Aorta (tissue), 5 donors: ENCODE data around the gene SV2C. TPM values are rescaled to one million over a fixed set of nuclear protein-coding genes. Genes with fewer than 3 reads are reported as not detected.
"Not testable (repeated sequence)": the region's sequence is repeated elsewhere in the genome, so short reads cannot be mapped to it uniquely, and the experiment has no call there.

Source experiments
- ATAC-seq: fragments of 200-7000 bp; cut with Tn5 transposase; one replicate; pipeline ENCODE4 v1.9.1; 2022; ENCODE audit warnings: moderate library complexity; ENCODE audit not compliant: low FRiP score
- DNase-seq, 2 donors: peaks; one replicate each; pipeline ENCODE4 v3.0.0-alpha.2; 2020
- H3K27ac ChIP-seq, 2 donors: one replicate each; pipeline ENCODE4 v1.5.1; 2013; ENCODE audit warnings: low read length in 2 of 2, mild to moderate bottlenecking in 2 of 2, moderate library complexity in 2 of 2, control low read depth in 1 of 2, inconsistent platforms in 1 of 2, low read depth in 1 of 2
- H3K27me3 ChIP-seq, 2 donors: one replicate each; pipeline ENCODE4 v1.6.1; 2013; ENCODE audit warnings: control low read depth in 1 of 2, low read length in 1 of 2, mild to moderate bottlenecking in 1 of 2, moderate library complexity in 1 of 2; ENCODE audit not compliant: insufficient read depth in 2 of 2, control insufficient read depth in 1 of 2
- H3K36me3 ChIP-seq, 2 donors: one replicate each; pipeline ENCODE4 v1.6.1; 2013; ENCODE audit warnings: control low read depth in 1 of 2, low read length in 1 of 2, mild to moderate bottlenecking in 1 of 2; ENCODE audit not compliant: insufficient read depth in 2 of 2, control insufficient read depth in 1 of 2
- H3K4me1 ChIP-seq, 2 donors: one replicate each; pipeline ENCODE4 v1.6.1; 2013; ENCODE audit warnings: low read length in 2 of 2, control low read depth in 1 of 2, mild to moderate bottlenecking in 1 of 2, moderate library complexity in 1 of 2; ENCODE audit not compliant: insufficient read depth in 2 of 2, control insufficient read depth in 1 of 2
- H3K4me3 ChIP-seq, 2 donors: one replicate each; pipeline ENCODE4 v1.5.1; 2013; ENCODE audit warnings: low read length in 2 of 2, control low read depth in 1 of 2, mild to moderate bottlenecking in 1 of 2
- H3K9me3 ChIP-seq: one replicate; pipeline ENCODE4 v1.6.1; 2013; ENCODE audit warnings: mild to moderate bottlenecking, low read length; ENCODE audit not compliant: control insufficient read depth
- WGBS, 2 donors: extraction: QIAGEN DNeasy Blood & Tissue Kit; methylation state at CpG; one replicate each; pipeline ENCODE4 v1.1.7; 2013; 5-methylcytosine and 5-hydroxymethylcytosine counted together
- intact Hi-C, 2 donors: fragments of 100-400 bp; cut with DNase I; formaldehyde crosslinking; loops; one replicate each; pipeline versions ENCODE4 v1.14.2 to v1.15.0; 2022
- long read RNA-seq, 2 donors: library from polyadenylated mRNA; unstranded; transcript quantifications; one replicate each; pipeline ENCODE4 v2.0.0, GENCODE V29; 2020 to 2021
- polyA plus RNA-seq, 2 donors: library from polyadenylated mRNA; stranded (reverse); fragments of 200-250 nt; gene quantifications; one replicate each; pipeline ENCODE4 v1.2.3, GENCODE V29; 2013
- total RNA-seq, 2 donors: library from RNA; stranded (reverse); fragmentation: NEBNext Ultra II Directional; extraction: Animal tissue kit (Norgen Biotek cat#: 25700); gene quantifications; one replicate each; pipeline ENCODE4 v1.2.1, GENCODE V29; 2021
- donor health status: healthy with polysubstance abuse.
- donor health status: Bipolar disorder and iron deficiency.
- donor health status: DM: no; HTN: no; CAD: no.
- donor health status: DM: no; HTN: no; CAD: no.
- donor health status: DM: yes; HTN: yes; CAD: no.

The SV2C gene, protein sequence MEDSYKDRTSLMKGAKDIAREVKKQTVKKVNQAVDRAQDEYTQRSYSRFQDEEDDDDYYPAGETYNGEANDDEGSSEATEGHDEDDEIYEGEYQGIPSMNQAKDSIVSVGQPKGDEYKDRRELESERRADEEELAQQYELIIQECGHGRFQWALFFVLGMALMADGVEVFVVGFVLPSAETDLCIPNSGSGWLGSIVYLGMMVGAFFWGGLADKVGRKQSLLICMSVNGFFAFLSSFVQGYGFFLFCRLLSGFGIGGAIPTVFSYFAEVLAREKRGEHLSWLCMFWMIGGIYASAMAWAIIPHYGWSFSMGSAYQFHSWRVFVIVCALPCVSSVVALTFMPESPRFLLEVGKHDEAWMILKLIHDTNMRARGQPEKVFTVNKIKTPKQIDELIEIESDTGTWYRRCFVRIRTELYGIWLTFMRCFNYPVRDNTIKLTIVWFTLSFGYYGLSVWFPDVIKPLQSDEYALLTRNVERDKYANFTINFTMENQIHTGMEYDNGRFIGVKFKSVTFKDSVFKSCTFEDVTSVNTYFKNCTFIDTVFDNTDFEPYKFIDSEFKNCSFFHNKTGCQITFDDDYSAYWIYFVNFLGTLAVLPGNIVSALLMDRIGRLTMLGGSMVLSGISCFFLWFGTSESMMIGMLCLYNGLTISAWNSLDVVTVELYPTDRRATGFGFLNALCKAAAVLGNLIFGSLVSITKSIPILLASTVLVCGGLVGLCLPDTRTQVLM
- total RNA-seq (under 1 TPM in 1 of 2 donors, not detected in 1; 0.33 TPM), polyA plus RNA-seq (not detected)
- long read RNA-seq, donor 1, result 0 reads
- long read RNA-seq, donor 2, result 0 reads

DNA sequence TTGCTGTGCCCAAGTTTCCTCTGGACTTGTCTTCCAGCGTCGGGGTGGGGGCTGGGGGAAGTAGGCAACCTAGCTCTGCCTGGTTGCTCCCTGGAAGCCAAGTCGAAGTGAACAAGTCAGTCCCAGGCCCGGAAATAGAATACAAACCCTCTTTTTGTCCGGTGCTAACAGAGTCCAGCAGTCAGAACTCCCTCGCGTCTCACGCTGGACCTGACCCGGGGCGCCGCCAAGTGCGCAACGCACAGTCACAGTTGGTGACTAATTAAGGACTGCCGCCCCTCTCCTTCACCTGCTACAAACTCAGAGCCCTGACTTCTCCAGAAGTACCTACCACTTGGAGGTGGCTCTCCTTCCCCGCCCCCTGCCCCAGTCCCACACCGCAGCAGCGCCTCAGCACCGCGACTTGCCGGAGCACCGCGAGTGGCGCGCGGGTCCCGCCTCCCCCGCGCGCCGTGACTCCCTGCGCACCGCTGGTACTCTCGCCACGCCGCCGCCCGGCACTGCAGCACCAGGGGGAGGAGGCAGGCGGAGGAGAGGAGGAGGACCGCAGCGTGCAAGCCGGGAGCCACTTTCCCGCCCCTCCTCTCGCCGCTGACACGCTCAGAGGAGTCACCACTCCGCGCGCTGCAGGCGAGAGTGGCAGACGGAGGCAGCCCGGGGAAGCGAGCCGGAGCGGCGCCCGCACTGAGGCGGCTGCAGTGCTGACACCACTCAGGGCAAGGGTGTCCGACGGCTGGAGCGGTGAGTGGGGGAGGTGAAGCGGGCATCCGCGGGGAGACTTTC lies at the start of gene SV2C:
TSS of gene SV2C (plus strand) at position 612 of the 783 bp plus-strand sequence. CDS start 48,368 bp downstream, outside the sequence.
- 1% methylated on average over 59 to 63 of the region's 63 CpGs for WGBS, 2 donors
- ATAC-seq (no peak), DNase-seq (peak in 1 of 2 donors; percentile 71)
- H3K27me3 ChIP-seq, result no peaks in the 10 kb centered on the region
- no peaks in the 10 kb centered on the region for H3K36me3 ChIP-seq
- H3K27ac ChIP-seq, result no peak within 1 kb of the TSS
- no peak within 1 kb of the TSS for H3K4me3 ChIP-seq
- H3K9me3 ChIP-seq, result no peaks in the 10 kb centered on the region
- H3K4me1 ChIP-seq, result no peaks in the 10 kb centered on the region
- intact Hi-C loops, result no loop called here

DNA sequence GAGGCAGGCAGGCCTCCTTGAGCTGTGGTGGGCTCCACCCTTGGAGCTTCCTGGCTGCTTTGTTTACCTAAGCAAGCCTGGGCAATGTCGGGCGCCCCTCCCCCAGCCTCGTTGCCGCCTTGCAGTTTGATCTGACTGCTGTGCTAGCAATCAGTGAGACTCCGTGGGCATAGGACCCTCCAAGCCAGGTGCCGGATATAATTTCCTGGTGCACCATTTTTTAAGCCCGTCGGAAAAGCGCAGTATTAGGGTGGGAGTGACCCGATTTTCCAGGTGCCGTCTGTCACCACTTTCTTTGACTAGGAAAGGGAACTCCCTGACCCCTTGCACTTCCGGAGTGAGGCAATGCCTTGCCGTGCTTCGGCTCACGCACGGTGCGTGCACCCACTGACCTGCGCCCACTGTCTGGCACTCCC lies 45.4 kb upstream of the SV2C start:
- H3K27me3 ChIP-seq, H3K4me3 ChIP-seq, ATAC-seq, intact Hi-C loops, DNase-seq, H3K27ac ChIP-seq, H3K9me3 ChIP-seq, H3K4me1 ChIP-seq, H3K36me3 ChIP-seq: not testable (repeated sequence)
- 30 to 34% methylated on average over 18 of the region's 18 CpGs for WGBS, 2 donors

DNA sequence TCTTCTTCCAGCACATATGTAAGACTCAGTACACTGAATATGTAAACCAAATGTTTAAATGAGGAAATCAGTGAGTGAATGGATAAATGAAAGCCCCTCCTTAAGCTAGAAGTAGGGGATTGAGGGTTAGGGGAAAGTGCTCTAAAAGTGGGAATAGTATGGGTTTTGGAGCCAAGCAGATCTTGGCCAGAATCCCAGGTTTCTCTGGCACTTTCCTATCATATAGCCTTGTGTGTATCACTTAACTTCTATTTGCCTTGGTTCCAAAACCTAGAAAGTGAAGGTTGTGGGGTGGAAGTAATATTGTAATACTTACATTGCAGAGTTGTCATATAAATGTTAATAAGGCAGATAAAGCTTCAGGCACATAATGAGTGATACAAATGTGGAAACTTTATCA lies 45.0 kb upstream of the SV2C start:
- ATAC-seq, result no peak
- H3K4me1 ChIP-seq, result no peaks in the 10 kb centered on the region
- no peaks in the 10 kb centered on the region for H3K27me3 ChIP-seq
- no peaks in the 10 kb centered on the region for H3K36me3 ChIP-seq
- intact Hi-C loops, result no loop called here
- no peak overlapping the region for H3K4me3 ChIP-seq
- DNase-seq, result no peak
- H3K9me3 ChIP-seq, result peaks cover 1% of the 10 kb centered on the region
- H3K27ac ChIP-seq, result no peak overlapping the region

DNA sequence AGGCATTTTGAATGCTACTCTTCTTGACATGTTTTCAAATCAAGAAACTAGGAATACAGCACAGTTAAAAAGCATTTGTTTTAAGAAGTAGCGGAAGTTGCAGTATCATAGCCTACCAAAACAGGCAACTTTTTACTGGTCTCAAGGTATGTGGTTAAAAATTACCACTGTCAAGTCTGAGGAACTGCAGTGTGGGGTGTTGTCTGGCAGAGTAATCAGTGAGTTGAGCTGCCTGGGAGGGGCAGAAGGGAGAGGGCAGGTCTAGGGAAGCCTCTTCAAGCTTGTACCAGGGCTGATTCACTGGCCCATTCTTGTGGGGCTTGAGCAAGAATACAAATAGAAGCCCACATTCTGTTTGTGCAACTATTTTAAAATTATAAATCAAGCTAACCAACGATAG lies 42.4 kb upstream of the SV2C start:
- intact Hi-C loops, result no loop called here
- no peaks in the 10 kb centered on the region for H3K36me3 ChIP-seq
- WGBS, 2 donors, result 78 to 88% methylated on average over 2 of the region's 2 CpGs
- no peak for ATAC-seq
- peaks cover 1% of the 10 kb centered on the region for H3K9me3 ChIP-seq
- no peaks in the 10 kb centered on the region for H3K27me3 ChIP-seq
- H3K27ac ChIP-seq, result no peak overlapping the region
- no peaks in the 10 kb centered on the region for H3K4me1 ChIP-seq
- no peak for DNase-seq
- H3K4me3 ChIP-seq, result no peak overlapping the region

DNA sequence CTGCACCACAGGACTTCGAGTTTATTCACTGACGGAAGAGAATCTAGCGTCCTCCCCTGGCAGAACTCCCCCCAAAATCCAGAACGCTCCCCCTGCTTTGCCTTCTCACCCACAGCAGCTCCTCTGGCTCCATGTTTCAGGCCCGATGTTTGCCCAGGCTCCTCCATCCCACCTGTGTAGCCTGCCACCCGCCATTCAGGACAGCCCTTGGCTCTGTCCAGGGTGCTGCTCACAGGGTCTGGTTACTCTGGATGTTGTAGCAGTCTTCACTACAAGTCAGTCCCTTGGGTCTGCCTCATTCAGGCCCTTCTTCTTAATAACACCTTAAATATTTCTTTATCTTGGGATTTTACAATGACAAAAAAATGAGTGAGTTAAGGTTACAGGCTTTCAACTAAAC lies 41.3 kb upstream of the SV2C start:
- no peak overlapping the region for H3K27ac ChIP-seq
- H3K4me1 ChIP-seq, result no peaks in the 10 kb centered on the region
- peaks cover 1% of the 10 kb centered on the region for H3K9me3 ChIP-seq
- DNase-seq (no peak), ATAC-seq (no peak)
- intact Hi-C loops, result no loop called here
- H3K4me3 ChIP-seq, result no peak overlapping the region
- no peaks in the 10 kb centered on the region for H3K36me3 ChIP-seq
- no peaks in the 10 kb centered on the region for H3K27me3 ChIP-seq
- 47 to 48% methylated on average over 6 of the region's 6 CpGs for WGBS, 2 donors

DNA sequence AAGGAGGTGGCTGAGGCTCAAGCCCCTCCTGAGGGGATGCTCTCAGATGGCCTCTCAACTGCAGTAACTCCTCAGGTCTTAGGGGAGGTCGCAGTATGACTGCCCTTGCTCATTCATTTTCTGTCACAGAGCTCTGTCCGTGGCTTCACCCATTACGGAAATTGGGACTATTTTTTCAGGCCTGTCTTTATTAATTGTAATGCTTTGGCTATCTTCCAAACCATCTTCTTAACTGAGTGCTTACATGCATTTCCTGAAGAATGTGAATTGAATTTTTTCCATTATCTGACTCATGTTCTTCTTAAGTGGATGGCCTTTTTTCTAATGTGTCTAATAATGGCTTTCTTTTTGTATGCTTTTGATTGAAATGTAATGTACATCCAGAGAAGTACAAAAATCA lies 36.4 kb upstream of the SV2C start:
- Histone ChIP-seq H3K27me3 (no peaks in the 10 kb centered on the region), H3K36me3 (no peaks in the 10 kb centered on the region), H3K9me3 (no peaks in the 10 kb centered on the region), H3K4me1 (no peaks in the 10 kb centered on the region), H3K27ac (no peak overlapping the region), H3K4me3 (no peak overlapping the region)
- intact Hi-C loops, result no loop called here
- WGBS, 2 donors, result 53 to 56% methylated on average over 3 of the region's 3 CpGs
- ATAC-seq, result no peak
- no peak for DNase-seq

DNA sequence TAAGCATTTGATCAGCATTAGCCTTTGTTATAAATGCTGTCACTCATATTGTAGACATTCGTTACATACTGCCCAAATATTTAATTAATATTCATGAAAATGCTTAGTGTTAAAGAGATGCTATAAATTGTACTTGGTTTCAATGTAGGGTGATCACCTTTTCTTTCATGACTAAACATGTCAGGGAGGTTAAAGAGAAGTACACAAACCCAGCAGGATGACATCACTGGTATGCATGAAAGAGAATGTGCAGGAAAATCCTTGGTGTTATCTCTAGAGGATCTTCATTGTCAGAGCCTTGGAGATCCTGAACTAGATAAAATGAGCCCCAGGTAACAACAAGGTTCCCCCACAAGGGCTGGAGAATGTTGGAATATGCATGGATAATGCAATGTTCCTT lies 33.0 kb upstream of the SV2C start:
- H3K27ac ChIP-seq, result no peak overlapping the region
- H3K4me1 ChIP-seq, result no peaks in the 10 kb centered on the region
- no peak for ATAC-seq
- no peaks in the 10 kb centered on the region for H3K36me3 ChIP-seq
- intact Hi-C loops, result no loop called here
- H3K27me3 ChIP-seq, result no peaks in the 10 kb centered on the region
- 59 to 75% methylated on average over 1 of the region's 1 CpG for WGBS, 2 donors
- no peak overlapping the region for H3K4me3 ChIP-seq
- no peak for DNase-seq
- no peaks in the 10 kb centered on the region for H3K9me3 ChIP-seq

DNA sequence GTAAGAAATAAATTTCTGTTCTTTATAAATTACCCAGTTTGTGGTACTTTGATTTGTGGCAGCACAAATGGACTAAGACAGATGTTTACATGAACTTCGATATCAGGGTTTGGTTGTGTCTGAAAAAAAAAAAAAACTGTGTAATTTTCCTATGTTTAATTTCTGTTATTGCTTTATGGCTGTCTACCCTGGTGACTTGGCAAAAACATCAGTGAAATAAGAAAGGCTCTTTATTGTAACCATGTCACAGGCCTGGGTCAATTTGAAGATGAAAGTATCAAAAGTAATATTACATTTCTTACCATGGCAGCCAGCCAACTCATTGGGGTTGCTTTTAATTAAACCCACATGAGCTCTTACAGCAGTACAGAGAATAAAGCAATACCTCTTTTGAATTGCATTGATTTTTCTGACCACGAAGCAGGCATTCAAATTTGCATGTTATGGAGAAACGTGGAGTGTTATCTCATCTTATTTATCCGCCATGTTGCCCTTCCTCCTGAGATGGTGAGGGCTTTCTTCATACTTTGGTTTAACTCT lies 20.6 kb upstream of the SV2C start:
- intact Hi-C loops, result no loop called here
- 76 to 77% methylated on average over 4 of the region's 4 CpGs for WGBS, 2 donors

More for the DNA sequence above, 20.6 kb upstream of the SV2C start:
- Histone ChIP-seq H3K27ac (no peak overlapping the region), H3K4me1 (no peaks in the 10 kb centered on the region), H3K27me3 (no peaks in the 10 kb centered on the region), H3K4me3 (no peak overlapping the region), H3K36me3 (no peaks in the 10 kb centered on the region), H3K9me3 (no peaks in the 10 kb centered on the region)
- DNase-seq (no peak), ATAC-seq (no peak)
